NCI-H460 (cell line): ENCODE data around the gene CCM2. TPM values are rescaled to one million over a fixed set of nuclear protein-coding genes. Genes with fewer than 3 reads are reported as not detected.

ENCODE experiments used
- DNase-seq: peaks from one replicate; pipeline ENCODE4 v3.0.0-alpha.2; 2016; ENCODE audit warnings: low read depth; ENCODE audit errors: extremely low read depth
- total RNA-seq: library from RNA; depleted of rRNA; stranded (reverse); fragments of >200 nt; shearing (Covaris generic); gene quantifications from 2 replicates; pipeline ENCODE4 v1.2.3, GENCODE V29; 2014

Gene CCM2
- total RNA-seq, 1 experiment from 2014 or later, result 27.4 TPM

GRCh38 chr7:45057878-45058277 is 57.9 kb downstream of the CCM2 start:
- DNase-seq, result no peak

GRCh38 chr7:45060295-45060694 is 60.3 kb downstream of the CCM2 start:
- DNase-seq, result no peak

GRCh38 chr7:45061352-45061751 is 61.4 kb downstream of the CCM2 start:
- no peak for DNase-seq

GRCh38 chr7:45061806-45062425 is 61.9 kb downstream of the CCM2 start:
- DNase-seq, result no peak

- DNase-seq, result no peak
Measured at GRCh38 chr7:45064047-45064725, 64.2 kb downstream of the CCM2 start.

GRCh38 chr7:45065031-45065995 is 65.3 kb downstream of the CCM2 start:
- no peak for DNase-seq

- DNase-seq, result no peak
Measured at GRCh38 chr7:45066409-45066808, 66.4 kb downstream of the CCM2 start.

GRCh38 chr7:45067582-45067981 is 67.6 kb downstream of the CCM2 start:
- DNase-seq, result no peak

- DNase-seq, result no peak
Measured at GRCh38 chr7:45068236-45069023, 68.4 kb downstream of the CCM2 start.

GRCh38 chr7:45069444-45070253 is 69.6 kb downstream of the CCM2 start:
- no peak for DNase-seq

GRCh38 chr7:45070254-45070642 is 70.2 kb downstream of the CCM2 start:
- no peak for DNase-seq

GRCh38 chr7:45071528-45071927 is 71.5 kb downstream of the CCM2 start:
- DNase-seq, result no peak

GRCh38 chr7:45072131-45073030 is 72.4 kb downstream of the CCM2 start:
- DNase-seq, result no peak

GRCh38 chr7:45073031-45073785 is 73.2 kb downstream of the CCM2 start:
- no peak for DNase-seq

GRCh38 chr7:45073786-45074527 is 74.0 kb downstream of the CCM2 start:
- DNase-seq, result no peak

- no peak for DNase-seq
Measured at GRCh38 chr7:45074528-45075354, 74.7 kb downstream of the CCM2 start.

- DNase-seq, result no peak
Measured at GRCh38 chr7:45075355-45075644, 75.3 kb downstream of the CCM2 start.
